Thyroid gland (tissue), 4 donors: ENCODE measurements around the gene HPCA. TPM values are rescaled to one million over a fixed set of nuclear protein-coding genes. Genes with fewer than 3 reads are reported as not detected.

Experiments
- DNase-seq, 2 donors: peaks; one replicate each; pipeline ENCODE4 v3.0.0-alpha.2; 2019
- H3K27ac ChIP-seq, 3 donors: fragments of 200-600 bp; sonication (generic); 1 replicate in 2 of 3; 2 replicates in 1 of 3; pipeline ENCODE4 v1.5.1; 2016 to 2019; ENCODE audit warnings: mild to moderate bottlenecking in 1 of 3, moderate library complexity in 1 of 3
- H3K27me3 ChIP-seq: fragments of 200-600 bp; sonication (generic); one replicate; pipeline ENCODE4 v1.5.1; 2019
- H3K36me3 ChIP-seq, 2 donors: fragments of 200-600 bp; sonication (generic); one replicate each; pipeline ENCODE4 v1.5.1; 2016 to 2019
- H3K4me1 ChIP-seq, 2 donors: fragments of 200-600 bp; sonication (generic); one replicate each; pipeline ENCODE4 v1.5.1; 2017 to 2019
- H3K4me3 ChIP-seq, 3 donors: fragments of 200-600 bp; sonication (generic); replicated peaks in 1 of 3; 1 replicate in 2 of 3; 2 replicates in 1 of 3; pipeline ENCODE4 v1.5.1; 2016; ENCODE audit warnings: mild to moderate bottlenecking in 1 of 3
- H3K9me3 ChIP-seq: fragments of 200-600 bp; sonication (generic); one replicate; pipeline ENCODE4 v1.5.1; 2017
- CTCF ChIP-seq, 6 experiments: fragments of 200-600 bp in 3 of 6; fragments of 450-650 bp in 3 of 6; sonication (generic) in 3 of 6; IDR thresholded peaks; one replicate each; pipeline ENCODE4 v1.5.1; 2016 to 2019; ENCODE audit warnings: antibody characterized with exemption in 6 of 6, mild to moderate bottlenecking in 2 of 6, inconsistent platforms in 1 of 6, moderate library complexity in 1 of 6
- POLR2A ChIP-seq, 2 donors: fragments of 450-650 bp; IDR thresholded peaks; one replicate each; pipeline ENCODE4 v1.6.1; 2017; ENCODE audit warnings: antibody characterized with exemption in 2 of 2, mild to moderate bottlenecking in 2 of 2, moderate library complexity in 1 of 2
- WGBS, 2 donors: methylation state at CpG; one replicate each; pipeline ENCODE4 v1.1.5; 2017; 5-methylcytosine and 5-hydroxymethylcytosine counted together
- intact Hi-C: fragments of 100-400 bp; cut with DNase I; formaldehyde crosslinking; loops from one replicate; pipeline ENCODE4 v1.15.1; 2023
- total RNA-seq, 4 donors: library from RNA; depleted of rRNA; stranded (reverse); fragments of >200 nt; gene quantifications; one replicate each; pipeline ENCODE4 v1.2.3, GENCODE V29; 2016

Gene HPCA
- total RNA-seq, 4 donors from 2014 or later, result not detected

GRCh38 chr1:32918179-32918578, 31.9 kb downstream of the HPCA start:
- intact Hi-C loops, result no loop called here
- no peak overlapping the region for H3K27ac ChIP-seq
- 60 to 62% methylated on average over 1 of the region's 1 CpG for WGBS, 2 donors

GRCh38 chr1:32919811-32920733, 33.8 kb downstream of the HPCA start:
- 88 to 89% methylated on average over 11 of the region's 11 CpGs for WGBS, 2 donors
- no peaks in the 10 kb centered on the region for H3K27me3 ChIP-seq
- intact Hi-C loops, result no loop called here

More at GRCh38 chr1:32918179-32918578, 31.9 kb downstream of the HPCA start:
- Histone ChIP-seq H3K4me3 (no peak overlapping the region), H3K9me3 (no peaks in the 10 kb centered on the region), H3K4me1 (no peaks in the 10 kb centered on the region), H3K27me3 (no peaks in the 10 kb centered on the region), H3K36me3 (no peaks in the 10 kb centered on the region)
- DNase-seq, result no peak
- TF ChIP-seq CTCF (IDR thresholded peaks at IDR 0.05), result no peak

GRCh38 chr1:32920833-32921232, 34.5 kb downstream of the HPCA start:
- H3K9me3 ChIP-seq, result no peaks in the 10 kb centered on the region
- intact Hi-C loops, result no loop called here
- TF ChIP-seq POLR2A (IDR thresholded peaks at IDR 0.05), result no peak
- TF ChIP-seq CTCF (IDR thresholded peaks at IDR 0.05), result no peak
- H3K4me3 ChIP-seq, result no peak overlapping the region
- no peak for DNase-seq
- H3K27ac ChIP-seq, result no peak overlapping the region
- no peaks in the 10 kb centered on the region for H3K36me3 ChIP-seq
- no peaks in the 10 kb centered on the region for H3K27me3 ChIP-seq
- WGBS, 2 donors, result 88% methylated on average over 4 to 6 of the region's 7 CpGs
- H3K4me1 ChIP-seq, result peaks cover 9 to 10% of the 10 kb centered on the region in 2 donors

More at GRCh38 chr1:32919811-32920733, 33.8 kb downstream of the HPCA start:
- no peak for DNase-seq
- no peaks in the 10 kb centered on the region for H3K9me3 ChIP-seq
- H3K36me3 ChIP-seq, result no peaks in the 10 kb centered on the region
- H3K27ac ChIP-seq, result no peak overlapping the region
- peaks cover 5 to 6% of the 10 kb centered on the region in 2 donors for H3K4me1 ChIP-seq
- TF ChIP-seq POLR2A (IDR thresholded peaks at IDR 0.05) (no peak), CTCF (IDR thresholded peaks at IDR 0.05) (no peak)
- H3K4me3 ChIP-seq, result no peak overlapping the region

GRCh38 chr1:32924881-32925344, 38.6 kb downstream of the HPCA start:
- Histone ChIP-seq H3K9me3 (no peaks in the 10 kb centered on the region), H3K36me3 (no peaks in the 10 kb centered on the region), H3K27me3 (no peaks in the 10 kb centered on the region), H3K4me1 (peaks cover 13% of the 10 kb centered on the region in 2 donors), H3K4me3 (no peak overlapping the region), H3K27ac (peak overlapping the region; percentile 51 to 71 (median 54))
- peak; percentile 11 to 33 for DNase-seq
- intact Hi-C loops, result no loop called here
- no peak for TF ChIP-seq POLR2A (IDR thresholded peaks at IDR 0.05)
- TF ChIP-seq CTCF (IDR thresholded peaks at IDR 0.05), result no peak
- 33 to 40% methylated on average over 9 to 23 of the region's 31 CpGs for WGBS, 2 donors
